Activated CD8-positive, alpha-beta memory T cell treated with anti-CD3 and anti-CD28 coated beads for 24 hours (primary cell): ENCODE measurements around the gene THBS4.

Experiments
- DNase-seq: peaks from one replicate; pipeline ENCODE4 v3.0.0-alpha.2; 2020

THBS4 gene

DNA sequence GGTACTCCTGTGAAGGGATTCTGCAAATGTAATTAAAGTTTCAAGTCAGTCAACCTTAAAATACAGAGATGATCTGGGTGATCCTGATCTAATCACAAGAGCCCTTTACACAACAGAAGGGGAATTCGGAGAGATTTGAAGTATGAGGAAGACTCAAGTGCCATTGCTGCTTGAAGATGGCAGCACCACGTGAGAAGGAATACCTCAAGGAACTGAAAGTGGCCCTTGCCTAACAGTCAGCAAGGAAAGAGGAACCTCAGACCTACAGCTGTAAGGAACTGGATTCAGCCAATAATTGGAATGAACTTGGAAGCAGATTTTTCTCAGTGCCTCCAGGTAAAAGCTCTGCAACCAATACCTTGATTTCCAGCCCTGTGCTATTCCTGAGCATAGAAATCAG lies 87.4 kb downstream of the THBS4 start:
- no peak for DNase-seq

DNA sequence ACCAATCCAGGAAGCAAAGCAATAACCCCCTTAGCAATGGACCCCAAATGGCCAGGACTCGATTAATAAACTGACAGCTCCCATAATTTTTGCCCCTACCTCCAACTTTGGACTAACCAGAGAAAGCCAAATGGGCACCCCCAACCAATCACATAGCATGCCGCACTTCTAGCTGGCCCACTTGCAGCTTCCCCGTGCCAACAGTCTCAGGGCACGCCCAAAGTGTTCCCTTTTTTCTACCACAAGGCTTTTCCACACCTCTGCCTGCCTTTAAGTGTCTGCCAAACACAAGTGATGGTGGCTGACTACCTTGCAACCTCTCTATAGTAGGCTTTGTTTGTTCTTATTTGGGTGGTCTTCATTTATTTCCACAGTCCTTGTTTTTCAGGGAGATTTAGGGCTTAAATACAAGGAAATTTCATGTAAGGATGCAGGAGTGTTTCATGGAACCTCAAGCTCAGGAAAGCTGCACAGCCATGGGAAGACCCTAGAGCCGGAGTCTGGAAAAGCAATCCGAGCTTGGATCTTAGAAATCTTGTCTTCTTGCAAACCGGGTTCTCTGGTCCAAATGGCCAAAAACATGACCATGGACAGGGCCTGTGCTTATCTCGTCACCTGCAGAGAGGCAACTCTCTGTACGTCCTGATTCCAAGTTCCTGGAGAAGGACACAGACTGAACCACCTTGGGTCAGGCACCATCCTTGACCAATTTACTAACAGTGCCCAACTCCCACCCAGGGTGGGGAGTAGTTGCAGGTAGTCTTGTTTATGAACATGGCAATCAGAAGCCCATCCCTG lies 89.2 kb downstream of the THBS4 start:
- no peak for DNase-seq

DNA sequence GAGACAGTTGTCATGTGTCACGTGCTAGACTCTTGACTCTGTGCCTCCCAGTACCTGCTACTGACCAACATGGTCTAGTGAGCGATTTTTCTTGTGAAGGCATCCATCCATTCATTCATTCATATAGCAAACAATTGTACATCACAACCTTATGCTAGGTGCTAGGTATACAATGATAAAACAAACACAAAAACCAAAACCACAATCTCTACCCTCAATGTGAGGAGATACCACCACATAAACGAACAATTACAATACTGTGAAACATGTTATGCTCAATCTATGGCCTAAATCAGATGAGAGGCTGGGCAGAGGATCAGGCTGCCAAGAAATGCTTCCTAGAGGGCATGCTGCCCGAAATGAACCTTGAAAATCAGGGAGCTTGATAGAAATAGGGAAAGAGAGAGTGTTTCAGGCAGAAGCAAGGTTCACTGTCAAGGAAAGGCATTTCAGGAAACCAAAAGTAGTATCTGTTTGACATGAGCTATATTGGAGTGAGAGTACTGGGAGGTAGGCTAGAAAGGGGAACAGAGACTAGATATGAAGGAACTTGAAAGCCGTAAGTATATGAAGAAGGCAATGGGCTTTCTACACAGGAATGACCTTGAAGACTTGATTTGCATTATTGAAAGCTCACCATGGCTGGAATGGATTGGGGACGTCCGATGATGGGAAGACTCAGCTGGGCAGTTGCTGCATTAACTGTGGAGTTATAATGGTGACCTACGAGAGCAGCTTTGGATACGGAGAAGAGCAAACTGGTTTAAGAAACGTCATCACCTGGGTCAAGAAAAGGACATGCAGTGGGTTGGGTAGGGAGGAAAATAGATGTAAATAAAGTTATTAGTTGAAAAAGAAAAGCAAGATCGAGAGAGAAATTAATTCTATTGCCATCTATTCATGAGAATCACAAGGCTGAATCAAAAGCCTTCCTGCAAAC lies 90.1 kb downstream of the THBS4 start:
- no peak for DNase-seq

DNA sequence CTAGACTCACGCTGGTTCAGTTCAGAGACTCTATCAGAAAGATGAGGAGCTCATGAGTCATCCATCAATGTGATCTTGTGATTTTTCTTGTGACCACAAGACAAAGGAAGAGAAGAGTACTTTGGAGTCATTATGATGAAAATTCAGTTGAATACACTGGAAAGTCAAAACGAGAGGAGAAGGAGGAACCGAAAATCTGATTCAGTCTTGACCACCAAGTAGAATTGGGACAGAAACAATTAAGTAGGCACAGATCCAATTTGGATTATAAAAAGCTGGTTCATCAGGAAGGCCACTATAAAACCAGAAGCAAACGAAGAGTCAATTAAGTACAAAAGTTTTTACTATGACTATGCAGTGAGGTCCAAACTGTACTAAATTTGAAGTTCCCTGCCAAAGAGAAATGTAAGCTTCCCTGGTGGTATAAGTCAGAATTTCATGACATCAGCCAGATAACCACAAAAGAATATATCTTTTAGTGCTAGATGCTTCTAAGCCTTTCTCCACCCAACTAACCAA lies 90.9 kb downstream of the THBS4 start:
- DNase-seq: no peak

DNA sequence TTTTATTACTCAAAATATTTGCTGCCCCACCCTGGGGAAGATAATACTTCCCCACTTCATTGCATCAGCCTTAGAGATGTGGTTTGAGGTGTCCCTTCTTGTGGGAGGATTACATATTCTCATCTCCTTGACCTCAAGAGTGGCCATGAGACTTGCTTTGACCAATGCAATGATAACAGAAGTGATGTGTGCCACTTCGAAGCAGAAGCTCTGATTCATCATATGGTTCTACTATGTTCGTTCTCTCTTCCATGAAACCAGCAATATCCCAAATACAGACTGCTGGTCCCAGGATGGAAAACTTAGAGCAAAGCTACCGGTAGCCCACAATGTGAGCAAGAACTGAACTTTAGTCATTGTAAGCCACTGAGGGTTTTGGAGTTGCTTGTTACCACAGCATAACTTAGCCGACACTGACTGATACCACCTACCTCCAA lies 92.0 kb downstream of the THBS4 start:
- no peak for DNase-seq

DNA sequence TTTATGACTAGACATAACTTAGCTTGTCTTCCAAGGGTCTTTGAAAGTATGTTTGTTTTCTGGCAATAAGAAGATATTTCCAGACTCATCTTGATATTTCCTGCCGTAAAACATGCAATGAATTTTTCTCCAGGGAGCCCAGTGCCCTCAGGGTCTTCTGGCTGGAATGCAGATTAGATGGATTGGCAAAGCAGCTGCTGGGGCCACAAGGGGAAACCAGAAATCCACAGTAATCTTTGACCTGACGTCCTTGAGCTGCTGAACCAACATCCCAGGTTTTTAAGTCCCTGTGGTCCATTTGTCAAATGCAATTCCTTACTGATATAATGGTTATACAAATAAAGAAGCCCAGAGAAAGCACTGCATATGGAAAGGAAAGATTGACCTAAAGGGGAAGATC lies 93.0 kb downstream of the THBS4 start:
- DNase-seq: no peak

DNA sequence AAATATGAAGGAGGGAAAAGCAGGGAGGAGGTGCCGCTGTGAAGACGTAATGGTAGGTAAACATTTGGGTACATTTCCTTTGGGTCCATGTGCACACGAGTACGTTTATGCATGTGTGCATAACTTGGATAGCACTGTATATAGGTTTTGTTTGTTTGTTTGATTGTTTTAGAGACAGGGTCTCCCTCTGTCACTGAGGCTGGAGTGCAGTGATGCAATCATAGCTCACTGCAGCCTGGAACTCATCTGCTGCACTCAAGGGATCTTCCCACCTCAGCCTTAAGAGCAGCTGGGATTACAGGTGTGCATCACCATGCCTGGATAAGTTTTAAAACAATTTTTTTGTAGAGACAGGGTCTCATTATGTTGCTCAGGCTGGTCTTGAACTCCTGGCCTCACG lies 94.0 kb downstream of the THBS4 start:
- DNase-seq: no peak
